T47D (cell line): ENCODE measurements around the gene OR4C13.
"Not testable (repeated sequence)": the region's sequence is repeated elsewhere in the genome, so short reads cannot be mapped to it uniquely, and the experiment has no call there.

Source experiments
- DNase-seq, 2 experiments: peaks; one replicate each; pipeline versions ENCODE4 v3.0.0 to v3.0.0-alpha.2; 2011 to 2012; ENCODE audit warnings: low read depth in 1 of 2, low spot score in 1 of 2
- JUND ChIP-seq: IDR thresholded peaks from 2 replicates; pipeline ENCODE4 v1.6.1; 2012; ENCODE audit warnings: low read depth
- in situ Hi-C: cut with HindIII; loops from 2 replicates; pipeline ENCODE4 v1.10.0; 2016; ENCODE audit warnings: low sequenced_read_pairs, low pct_unique_long_range_greater_than_20kb

Gene OR4C13

DNA sequence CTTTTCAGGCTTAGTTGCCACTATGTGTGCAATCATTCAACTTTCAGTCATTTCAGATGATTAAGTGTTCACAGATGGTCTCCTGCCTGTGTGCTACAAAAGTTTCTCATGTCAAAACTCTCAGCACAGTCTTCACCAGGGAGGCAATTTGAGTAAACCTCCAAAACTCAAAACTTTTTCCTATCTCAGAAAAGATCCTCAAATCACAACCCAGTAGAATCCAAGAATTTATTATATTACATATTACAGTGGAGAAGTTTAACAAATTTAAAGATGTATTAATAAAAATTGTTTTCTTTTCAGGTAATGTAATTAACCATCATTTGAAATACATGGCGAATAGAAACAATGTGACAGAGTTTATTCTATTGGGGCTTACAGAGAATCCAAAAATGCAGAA is at the start of gene OR4C13:
TSS of gene OR4C13 (plus strand) at position 301 of the 400 bp plus-strand sequence. CDS start at position 333, 32 bp downstream.
- in situ Hi-C loops = no loop called here
- no peak for DNase-seq
- no peak for TF ChIP-seq JUND

DNA sequence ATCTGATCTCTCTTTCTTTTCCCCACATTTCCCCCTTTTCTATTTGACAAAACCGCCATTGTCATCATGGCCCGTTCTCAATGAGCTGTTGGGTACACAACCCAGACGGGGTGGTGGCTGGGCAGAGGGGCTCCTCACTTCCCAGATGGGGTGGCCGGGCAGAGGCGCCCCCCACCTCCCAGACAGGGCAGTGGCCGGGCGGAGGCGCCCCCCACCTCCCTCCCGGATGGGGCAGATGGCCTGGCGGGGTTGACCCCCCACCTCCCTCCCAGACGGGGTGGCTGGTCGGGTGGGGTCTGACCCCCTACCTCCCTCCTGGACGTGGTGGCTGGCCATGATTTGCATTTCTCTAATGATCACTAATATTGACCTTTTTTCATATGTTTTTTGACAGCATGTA is 40.7 kb upstream of the OR4C13 start:
- in situ Hi-C loops, DNase-seq: not testable (repeated sequence)

DNA sequence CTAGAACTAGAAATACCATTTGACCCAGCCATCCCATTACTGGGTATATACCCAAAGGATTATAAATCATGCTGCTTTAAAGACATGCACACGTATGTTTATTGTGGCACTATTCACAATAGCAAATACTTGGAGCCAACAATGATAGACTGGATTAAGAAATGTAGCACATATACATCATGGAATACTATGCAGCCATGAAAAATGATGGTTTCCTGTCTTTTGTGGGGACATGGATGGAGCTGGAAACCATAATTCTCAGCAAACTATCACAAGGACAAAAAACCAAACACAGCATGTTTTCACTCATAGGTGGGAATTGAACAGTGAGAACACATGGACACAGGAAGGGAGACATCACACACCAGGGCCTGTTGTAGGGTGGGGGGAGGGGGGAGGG is 3.5 kb upstream of the OR4C13 start:
- DNase-seq, in situ Hi-C loops: not testable (repeated sequence)

DNA sequence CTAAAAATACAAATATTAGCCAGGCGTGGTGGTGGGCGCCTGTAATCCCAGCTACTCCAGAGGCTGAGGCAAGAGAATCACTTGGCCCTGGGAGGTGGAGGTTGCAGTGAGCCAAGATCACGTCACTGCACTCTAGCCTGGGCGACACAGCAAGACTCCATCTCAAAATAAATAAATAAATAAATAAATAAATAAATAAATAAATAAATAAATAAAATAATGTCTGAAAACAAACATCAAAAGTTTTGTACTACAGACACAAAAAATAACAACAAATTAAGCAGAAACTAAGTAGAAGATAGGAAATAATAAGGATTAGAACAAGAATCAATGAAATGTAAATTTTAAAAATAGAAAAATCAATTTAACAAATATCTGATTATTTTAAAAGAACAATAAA is 21.2 kb downstream of the OR4C13 start:
- in situ Hi-C loops, DNase-seq: not testable (repeated sequence)

DNA sequence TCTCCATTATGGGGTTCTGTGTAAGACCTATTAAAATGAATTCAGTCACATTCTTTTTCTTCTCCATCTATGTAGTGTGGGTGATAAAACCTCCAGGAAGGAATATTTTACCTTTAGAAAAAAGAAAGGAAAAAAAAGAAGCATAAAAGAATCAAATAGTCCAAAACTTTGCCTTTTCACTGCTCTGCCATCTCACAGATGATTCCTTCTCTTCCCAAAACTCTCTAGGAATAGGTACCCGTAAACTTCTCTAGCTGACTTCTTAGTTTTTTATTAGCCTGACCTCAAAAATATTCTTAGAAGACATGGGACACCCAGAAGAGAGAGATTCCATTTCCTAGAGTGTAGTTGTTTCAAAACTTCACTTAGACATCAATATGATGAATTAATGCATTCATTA is 30.2 kb downstream of the OR4C13 start, which contains the start of gene OR4C12:
TSS of gene OR4C12 (minus strand) at position 101 of the 400 bp plus-strand sequence. CDS start at position 67, 34 bp downstream.
- in situ Hi-C loops, DNase-seq: not testable (repeated sequence)

DNA sequence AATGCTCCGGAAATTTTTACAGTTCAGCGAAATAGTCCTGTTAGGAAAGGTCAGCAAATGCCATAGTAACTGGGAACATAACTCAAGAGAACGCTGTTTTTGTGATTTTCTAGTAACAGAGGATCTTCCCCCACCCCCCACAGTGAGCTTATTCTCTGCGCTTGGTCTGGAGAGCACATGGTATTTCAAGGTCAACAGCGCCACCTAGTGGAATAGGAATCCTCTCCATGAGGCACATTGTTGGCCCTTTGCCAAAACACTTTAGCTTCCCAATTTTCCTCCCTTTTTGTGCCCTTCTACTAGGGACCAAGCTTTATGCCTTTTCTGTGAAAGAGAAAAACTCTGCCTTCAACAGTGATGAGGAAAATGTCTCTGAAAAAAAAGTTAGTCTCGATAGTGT is 43.4 kb downstream of the OR4C13 start:
- in situ Hi-C loops = no loop called here
- TF ChIP-seq JUND = no peak
- peak in 1 of 2 experiments; percentile 94 for DNase-seq
